DMS 273 (cell line): ENCODE data around the gene PCYT1B.
"Not testable (repeated sequence)": the region's sequence is repeated elsewhere in the genome, so short reads cannot be mapped to it uniquely, and the experiment has no call there.

Experiments
- DNase-seq: peaks from one replicate; lab custom pipeline; 2025; ENCODE audit not compliant: unreplicated experiment; lab: John Stamatoyannopoulos, UW

PCYT1B gene

DNA sequence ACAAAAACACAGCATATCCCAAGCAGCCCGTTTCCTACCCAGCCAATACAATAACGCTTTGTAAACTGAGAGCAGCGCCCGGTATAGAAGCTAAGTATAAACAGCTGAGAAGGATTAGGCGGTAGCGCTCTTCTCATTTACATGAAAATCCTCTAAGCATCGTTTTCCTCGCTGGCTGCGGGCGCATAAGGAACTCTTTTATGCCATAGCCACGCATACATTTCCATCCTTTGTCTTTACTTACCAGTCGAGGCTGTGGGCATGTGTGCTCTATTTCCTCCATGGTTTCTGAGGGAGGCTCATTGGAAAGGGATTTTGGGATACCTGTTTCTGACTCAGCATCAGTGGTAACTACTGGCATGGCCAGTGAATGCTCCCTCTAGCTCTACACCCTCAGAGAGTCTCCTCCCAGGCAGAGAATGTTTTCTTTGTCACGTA lies 383 bp downstream of the PCYT1B start:
- peak; percentile 76 for DNase-seq

DNA sequence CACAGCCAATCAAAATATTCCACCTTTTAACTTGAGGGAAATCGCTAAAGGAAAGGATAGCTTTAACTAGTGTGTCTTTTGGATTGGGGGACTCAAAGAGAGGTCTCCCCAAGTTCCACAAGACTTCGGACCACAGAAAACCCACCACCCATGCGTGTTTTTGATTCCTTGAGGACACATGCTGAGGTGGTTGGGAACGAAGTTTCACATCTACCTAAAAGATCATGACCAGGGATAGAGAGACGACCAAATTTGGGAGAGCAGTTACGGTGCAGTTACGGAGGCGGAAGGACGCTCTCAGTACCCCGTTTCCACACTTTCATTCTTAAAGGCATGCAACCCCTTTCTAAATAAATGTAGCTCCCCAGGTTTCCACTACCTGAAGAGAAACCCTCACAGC lies 1.1 kb downstream of the PCYT1B start:
- no peak for DNase-seq

DNA sequence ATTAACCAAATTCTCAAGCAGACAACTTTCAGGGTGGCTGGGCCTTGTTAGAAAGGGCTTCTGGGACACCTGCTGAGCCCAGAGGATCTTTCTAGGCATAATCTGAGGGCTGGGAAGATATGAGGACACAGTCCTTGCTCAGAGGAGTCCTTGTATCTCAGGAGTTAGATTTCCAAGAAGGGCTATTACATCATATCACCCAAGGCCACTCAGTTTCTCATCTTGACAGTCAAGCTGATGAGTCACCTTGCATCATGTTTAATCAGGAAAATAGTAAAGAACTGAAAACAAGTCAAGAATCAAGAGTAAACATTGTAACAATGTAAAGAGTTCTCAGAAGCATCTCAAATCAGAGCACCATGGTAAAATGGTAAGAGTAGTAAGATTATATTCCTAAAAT lies 4.0 kb downstream of the PCYT1B start:
- no peak for DNase-seq

DNA sequence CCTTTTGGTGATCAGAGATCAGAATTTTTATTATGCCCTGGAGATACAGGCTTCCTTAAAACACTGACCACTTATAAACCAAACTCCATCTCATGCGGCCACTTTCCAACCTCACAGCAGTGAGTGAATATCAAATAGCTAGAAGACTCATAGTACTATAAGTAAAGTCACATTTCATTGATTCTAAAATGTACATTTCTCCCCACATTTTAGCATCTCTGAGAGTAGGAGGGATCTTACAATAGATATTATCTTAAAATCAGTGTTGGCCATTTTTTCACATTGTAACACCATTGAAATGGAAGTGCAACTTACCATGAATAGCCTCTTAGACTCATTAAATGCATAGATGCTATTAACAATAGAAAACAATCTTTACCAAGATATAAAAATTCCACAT lies 17.4 kb downstream of the PCYT1B start:
- no peak for DNase-seq

DNA sequence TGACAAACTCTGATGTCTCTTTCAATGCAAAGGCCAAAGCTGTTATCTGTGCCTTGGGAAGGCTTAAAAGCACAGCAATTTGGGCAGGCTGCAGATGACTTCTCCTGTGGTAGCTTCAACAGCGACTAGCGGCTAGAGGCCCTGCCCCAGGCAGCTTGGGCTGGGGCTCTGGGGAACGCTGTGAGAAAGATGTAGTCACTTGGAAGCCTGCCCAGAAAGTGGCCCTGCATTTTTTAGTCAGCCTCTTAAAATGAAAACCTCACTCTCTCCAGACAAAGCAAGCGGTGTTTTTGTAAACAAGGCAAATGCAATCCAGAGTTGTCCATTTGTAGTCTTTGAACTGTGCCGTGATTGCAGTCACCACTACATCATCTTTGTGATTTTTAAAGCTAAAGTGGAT lies 27.5 kb downstream of the PCYT1B start:
- peak; percentile 80 for DNase-seq

DNA sequence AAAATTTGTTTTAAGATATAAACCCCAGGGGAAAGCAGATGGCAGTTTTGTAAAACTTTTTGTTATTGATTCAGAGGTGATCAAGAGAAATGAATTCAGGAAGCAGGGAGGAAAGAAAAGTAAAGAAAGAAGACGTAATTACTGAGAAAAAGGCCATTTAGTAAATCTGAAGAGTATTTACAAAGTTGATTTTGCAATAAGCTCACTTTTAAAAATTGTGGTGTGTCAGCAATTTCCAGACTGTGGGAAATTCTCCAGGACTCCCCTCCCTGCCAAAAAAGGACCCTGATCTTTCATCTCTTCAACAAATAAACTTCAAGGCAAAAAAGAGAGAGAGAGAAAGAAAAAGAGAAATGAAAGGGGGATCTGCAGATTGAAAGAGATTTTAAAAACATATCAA lies 36.6 kb downstream of the PCYT1B start:
- DNase-seq, result no peak

DNA sequence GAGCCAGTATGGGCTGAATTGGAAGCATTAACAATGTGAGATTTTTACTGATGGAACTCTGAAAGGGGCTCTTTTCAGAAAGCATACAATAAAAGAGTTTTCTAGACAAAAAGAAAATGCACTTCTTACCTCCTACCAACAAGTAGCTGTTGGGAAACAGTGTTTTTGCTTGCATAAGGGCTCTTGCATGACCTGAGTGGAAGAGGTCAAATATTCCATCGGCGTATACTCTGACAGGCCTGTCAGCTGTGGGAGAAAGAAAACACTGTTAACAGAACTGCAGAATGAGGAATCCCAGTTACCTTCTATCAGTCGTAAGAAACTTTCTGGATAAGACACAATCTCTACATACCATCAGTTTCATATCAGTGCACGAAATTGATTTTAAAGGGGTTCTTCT lies 39.5 kb downstream of the PCYT1B start:
- no peak for DNase-seq

DNA sequence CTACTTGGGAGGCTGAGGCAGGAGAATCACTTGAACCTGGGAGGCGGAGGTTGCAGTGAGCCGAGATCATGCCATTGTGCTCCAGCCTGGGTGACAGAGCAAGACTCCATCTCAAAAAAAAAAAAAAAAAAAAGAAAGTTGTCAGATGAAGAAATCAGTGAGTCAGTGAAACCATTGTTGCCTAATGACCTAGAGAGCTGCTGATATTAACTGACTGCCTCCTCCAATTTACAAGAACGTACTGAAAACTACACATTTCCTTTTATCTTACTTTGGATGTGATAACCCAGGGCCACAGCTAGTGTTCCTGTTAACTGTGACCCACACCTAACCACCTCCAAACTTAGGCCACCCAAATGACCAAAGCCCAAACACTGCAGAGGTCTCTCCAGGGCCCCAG lies 41.2 kb downstream of the PCYT1B start:
- not testable (repeated sequence) for DNase-seq

DNA sequence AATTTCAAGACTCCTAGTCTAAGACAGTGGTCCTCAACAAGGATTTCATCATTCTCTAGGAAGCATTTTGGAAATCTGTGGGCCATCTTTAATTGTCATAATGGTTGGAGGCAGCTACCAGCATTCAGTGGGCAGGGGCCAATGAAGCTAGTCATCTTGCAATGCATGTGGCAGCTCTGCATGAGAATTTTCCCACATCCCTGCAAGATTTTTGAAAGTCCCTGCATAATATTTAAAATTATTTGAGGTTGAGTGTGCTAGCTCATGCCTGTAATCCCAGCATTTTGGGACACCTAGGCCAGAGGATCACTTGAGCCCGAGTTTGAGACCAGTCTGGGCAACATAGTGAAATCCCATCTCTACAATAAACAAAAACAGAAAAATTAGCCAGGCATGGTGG lies 44.0 kb downstream of the PCYT1B start:
- no peak for DNase-seq

DNA sequence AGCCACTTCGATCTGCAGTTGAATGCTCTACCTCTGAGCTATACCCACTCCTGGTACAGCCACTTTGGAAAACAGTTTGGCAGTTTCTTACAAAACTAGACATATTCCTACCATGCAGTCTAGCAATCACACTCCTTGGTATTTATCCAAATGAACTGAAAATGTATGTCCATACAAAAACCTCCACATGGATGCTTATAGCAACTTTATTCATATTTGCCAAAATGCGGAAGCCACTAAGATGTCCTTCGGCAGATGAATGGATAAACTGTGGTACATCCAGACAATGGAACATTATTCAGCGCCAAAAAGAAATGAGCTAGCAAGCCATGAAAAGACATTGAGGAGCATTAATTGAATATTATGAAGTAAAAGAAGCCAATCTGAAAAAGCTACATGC lies 45.3 kb downstream of the PCYT1B start:
- no peak for DNase-seq

DNA sequence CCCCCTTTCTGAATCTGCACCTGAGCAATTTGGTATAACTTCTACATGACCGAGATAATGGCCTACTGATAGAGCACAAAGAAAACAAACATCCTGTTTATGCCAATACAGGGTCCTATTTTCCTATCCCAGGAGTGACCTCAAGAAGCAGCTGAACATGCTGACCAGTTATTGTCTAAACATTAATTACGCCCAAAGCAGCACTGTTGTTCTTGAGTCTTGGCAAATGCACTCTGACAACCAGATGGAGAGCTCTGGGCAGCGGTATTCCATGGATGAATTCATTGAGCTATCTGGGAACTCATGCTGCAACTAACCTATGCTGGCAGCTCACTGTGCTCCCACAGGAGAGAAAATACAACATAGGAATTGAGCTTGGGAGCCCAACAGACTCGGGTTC lies 52.6 kb downstream of the PCYT1B start:
- peak; percentile 48 for DNase-seq

DNA sequence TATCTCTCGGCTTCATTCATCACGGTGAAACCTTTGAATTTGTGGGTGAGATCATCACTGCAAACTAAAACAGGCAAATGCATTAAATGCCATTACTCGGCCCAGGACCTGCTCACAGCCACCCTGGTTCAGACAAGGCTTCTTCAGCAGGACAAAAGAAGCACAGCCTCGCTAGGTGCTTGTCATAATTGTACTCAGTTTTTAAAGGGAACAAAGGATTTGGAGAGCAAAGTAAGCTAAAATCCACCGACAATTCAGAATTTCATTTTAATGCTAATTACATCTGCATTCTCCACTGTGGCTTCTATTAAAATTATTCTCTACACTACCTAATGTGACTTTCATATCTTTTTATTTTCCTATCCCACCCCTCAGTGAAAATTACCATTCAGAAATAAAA lies 57.0 kb downstream of the PCYT1B start:
- no peak for DNase-seq

DNA sequence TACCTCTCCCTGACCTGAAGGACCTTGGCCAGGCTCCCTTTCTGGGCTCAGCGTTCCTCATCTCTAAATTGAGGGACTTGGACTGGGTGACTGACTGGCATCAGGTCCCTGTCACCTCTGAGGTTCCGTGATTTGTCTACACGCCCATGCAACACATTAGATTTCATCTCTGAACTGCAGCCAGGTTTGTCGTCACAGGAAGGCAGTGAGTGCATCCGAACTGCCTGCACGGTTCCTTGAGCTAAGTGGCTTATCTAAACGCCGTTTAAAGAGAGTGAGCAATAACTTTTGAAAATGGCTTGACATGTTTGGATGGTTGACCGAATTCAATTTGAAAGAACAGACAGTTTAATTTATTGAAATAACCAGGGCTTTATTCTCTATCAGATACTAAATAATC lies 70.1 kb downstream of the PCYT1B start:
- no peak for DNase-seq

DNA sequence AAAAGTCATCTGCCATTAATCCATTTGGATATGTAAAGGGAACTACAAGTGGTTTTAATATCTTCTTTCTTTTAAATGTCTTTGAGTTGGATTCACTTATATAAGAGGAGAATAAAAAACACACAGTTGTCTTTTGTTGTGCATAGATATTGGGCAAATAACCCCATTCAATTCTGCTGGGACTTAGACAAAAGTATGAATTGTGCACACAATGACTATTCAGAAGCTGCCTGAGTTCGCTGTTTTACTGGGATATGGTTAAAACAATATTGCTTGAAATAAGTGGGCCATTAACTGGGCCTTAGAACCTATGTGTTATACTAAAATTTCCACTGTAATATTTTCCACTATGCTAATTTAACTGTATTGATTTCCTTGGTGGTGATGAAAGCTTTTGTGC lies 71.7 kb downstream of the PCYT1B start:
- no peak for DNase-seq

DNA sequence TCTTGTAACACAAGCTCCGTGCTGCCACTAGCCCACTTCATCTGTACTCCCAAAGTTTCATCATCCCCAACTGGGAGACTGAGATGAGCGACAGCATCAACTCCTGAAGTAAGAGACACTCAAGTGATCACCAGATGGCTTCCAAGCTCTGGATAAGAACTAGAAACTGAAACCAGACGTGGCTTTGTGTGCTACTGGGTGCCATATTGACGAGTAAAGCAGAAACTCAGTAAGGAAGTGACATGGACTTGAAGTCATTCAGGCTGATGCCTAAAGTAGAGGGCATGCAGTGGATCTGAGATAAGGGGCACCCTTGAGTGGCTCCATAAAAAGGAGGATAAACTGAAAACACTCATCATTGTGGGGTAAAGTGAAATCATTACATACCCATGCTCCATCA lies 72.4 kb downstream of the PCYT1B start:
- peak; percentile 18 for DNase-seq

DNA sequence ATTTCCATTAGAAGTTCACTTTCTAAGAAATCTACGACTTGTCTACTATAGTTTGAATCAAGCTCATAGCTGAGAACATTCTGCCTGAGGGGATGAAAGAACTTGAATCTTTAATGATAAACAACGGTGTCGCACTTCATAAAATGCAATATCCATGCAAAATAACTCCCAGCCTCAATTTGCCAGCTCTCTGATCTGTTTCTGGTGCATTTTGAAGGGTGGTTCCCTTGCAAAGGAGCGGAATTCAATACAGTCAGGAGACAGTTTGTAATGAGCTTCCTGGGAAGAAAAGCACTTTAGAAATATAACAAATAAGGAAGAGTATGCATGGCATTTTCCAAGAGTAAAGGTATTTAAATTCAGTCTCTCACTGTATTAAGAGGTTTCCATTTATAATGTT lies 80.0 kb downstream of the PCYT1B start:
- no peak for DNase-seq

DNA sequence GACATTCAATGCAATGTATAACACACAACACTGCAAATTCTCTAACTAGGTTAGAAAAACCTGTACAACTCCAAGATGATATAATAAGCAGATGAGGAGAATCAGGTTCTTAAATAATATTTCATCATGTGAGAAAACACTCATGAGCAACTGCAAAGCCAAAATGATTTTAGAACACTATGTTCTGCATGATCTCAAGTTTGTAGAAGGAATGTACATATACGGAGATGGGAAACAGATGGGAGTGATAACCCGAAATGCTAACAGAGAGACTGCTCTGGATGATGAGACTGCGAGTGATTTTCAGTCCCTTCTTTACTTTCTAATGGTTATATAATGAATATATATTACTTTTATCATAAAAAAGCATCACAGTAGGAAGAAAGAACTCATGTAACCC lies 80.9 kb downstream of the PCYT1B start:
- DNase-seq, result peak; percentile 55

DNA sequence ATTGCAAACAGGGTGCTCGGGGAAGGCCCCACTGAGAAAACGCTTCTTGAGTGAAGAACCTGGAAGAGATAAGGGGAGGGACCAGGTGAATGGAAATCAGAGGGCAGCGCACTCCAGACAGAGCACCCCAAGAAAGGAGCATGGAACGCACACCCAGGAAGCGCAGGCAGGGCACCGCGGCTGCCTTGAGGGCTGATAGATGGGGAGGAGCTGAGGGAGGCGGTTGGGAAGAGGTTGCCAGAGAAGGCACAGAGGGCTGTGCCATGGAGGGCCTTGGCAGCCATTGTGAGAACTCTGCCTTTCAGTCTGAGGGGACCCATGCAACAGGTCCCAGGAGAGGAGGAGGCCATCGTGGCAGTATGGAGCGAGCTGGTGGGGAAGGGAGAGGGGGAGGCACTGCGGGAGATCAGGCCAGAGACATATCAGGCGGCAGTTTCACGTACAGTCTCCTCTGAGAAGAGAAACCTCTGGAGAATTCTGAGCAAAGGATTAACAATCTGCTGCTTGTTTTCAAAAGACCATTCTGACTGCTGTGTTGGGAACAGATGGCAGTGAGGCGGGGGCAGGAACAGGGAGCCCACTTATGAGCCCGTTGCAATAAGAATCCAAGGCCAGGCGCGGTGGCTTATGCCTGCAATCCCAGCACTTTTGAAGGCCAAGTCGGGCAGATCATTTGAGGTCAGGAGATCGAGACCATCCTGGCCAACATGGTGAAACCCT lies 83.7 kb downstream of the PCYT1B start:
- DNase-seq, result peak; percentile 96

DNA sequence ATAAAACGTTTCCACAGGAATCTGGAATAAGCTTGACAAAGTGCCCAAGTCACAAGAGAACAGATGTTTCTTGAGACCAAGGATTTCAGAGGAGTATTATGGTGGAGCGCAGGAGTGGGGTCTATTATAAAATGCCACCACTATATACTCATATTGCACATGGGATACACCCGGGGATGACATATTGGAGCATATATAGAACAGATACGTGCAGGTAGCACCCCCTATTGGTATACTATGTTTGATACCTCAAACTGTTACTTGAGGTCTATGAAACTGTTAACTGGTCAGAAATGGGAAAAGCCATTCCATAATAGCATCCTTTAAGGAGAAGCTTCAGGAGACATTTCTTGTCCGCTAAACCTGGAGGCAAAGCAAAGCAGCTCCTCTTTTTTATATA lies 86.0 kb downstream of the PCYT1B start:
- DNase-seq, result peak; percentile 64

DNA sequence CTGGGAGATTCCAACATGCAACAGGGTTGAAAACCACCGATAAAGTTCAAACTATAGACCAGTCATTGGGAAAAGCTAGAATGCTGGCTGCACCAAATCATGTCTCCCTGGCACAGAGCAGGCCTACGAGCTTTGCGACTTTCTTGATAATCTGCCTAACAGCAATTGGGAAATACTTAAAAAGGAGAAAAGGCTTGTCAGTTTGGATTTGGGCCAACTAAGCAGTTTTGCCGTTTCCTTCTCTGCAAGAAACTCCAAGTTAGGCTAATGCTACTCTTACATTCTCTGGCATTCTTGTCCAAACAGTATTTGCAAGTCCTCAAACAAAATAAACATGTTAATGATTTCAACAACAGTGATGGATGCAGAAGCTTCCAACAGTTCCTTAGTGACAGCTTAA lies 94.1 kb downstream of the PCYT1B start:
- DNase-seq, result no peak

DNA sequence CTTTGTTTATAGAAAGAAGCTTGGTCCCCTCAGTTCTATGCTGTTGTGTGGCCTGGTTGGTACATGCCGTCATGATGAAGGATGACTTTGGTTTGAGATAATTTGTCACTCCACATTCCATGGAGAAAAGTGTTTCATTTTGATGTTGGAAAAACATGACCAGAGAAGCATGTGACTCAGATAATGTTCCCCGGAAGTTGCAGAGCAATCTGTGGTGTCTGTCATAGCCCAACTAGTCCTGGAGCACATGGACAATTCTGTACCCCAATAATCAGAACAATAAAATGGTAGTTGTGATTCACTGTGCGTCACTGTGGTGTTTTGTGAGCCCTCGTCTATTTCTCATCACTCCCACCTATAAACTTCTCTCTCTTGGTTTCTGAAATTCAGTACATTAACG lies 97.0 kb downstream of the PCYT1B start:
- DNase-seq, result no peak

DNA sequence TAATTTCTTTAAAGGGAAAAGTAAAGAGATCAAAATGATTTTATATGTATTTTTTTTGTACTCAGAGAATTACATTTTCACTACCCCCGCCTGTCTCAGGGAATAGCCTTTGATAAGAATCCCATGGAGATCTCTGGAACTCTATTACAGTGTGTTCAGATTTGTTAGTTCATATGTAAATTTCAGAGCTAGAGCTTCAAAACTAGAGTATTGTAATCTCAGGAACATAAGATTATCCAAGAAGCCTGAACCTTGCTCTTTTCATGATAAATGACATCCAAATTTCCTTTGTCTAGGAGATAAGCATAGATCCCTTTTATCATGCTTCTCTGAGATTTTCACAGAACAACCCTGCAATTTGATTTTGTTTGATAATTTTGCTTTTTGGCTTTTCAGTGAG lies 99.2 kb downstream of the PCYT1B start:
- DNase-seq, result no peak

DNA sequence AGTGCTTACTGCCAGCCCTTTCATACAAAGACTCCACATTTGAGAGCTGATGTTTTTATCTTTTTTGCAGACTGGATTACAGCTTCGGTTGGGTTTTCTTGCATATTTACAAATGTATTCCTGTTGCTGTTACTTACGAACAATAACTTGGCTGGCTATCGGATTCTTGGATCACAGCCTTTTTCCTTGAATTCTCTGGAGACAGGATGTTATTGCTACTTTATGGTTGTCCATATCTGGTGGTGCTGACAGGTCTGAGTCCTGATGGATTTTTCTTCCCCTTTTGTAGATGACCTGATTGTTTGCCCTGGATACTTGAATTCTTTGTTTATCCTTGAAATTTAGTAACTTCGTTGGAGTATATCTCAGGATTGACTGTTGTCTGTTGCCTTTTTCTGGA lies 104.4 kb downstream of the PCYT1B start:
- DNase-seq, result no peak
